Liver (tissue), 9 donors: ENCODE data around the gene PERCC1. TPM values are rescaled to one million over a fixed set of nuclear protein-coding genes. Genes with fewer than 3 reads are reported as not detected.

Experiments
- DNase-seq: peaks from one replicate; pipeline ENCODE4 v3.0.0-alpha.2; 2017; ENCODE audit warnings: low spot score
- H3K27ac ChIP-seq, 2 donors: one replicate each; pipeline ENCODE4 v1.7.0; 2013; ENCODE audit warnings: inconsistent platforms in 2 of 2, low read length in 2 of 2, control low read depth in 1 of 2, low read depth in 1 of 2, mild to moderate bottlenecking in 1 of 2
- H3K27me3 ChIP-seq, 4 donors: one replicate each; pipeline versions ENCODE4 v1.6.1 to v1.7.0; 2013; ENCODE audit warnings: low read length in 3 of 4, inconsistent platforms in 1 of 4, mild to moderate bottlenecking in 1 of 4, moderate library complexity in 1 of 4; ENCODE audit not compliant: control insufficient read depth in 4 of 4, insufficient read depth in 4 of 4
- H3K36me3 ChIP-seq, 4 donors: one replicate each; pipeline versions ENCODE4 v1.6.1 to v1.7.0; 2013; ENCODE audit warnings: low read length in 3 of 4, mild to moderate bottlenecking in 3 of 4, low read depth in 1 of 4, moderate library complexity in 1 of 4; ENCODE audit not compliant: control insufficient read depth in 4 of 4, insufficient read depth in 3 of 4
- H3K4me1 ChIP-seq, 4 donors: one replicate each; pipeline versions ENCODE4 v1.6.1 to v1.7.0; 2013; ENCODE audit warnings: low read length in 3 of 4, mild to moderate bottlenecking in 3 of 4, moderate library complexity in 1 of 4; ENCODE audit not compliant: control insufficient read depth in 4 of 4, insufficient read depth in 4 of 4
- H3K4me3 ChIP-seq, 3 donors: one replicate each; pipeline versions ENCODE4 v1.6.1 to v1.7.0; 2013; ENCODE audit warnings: low read length in 3 of 3, control low read depth in 1 of 3, low read depth in 1 of 3, mild to moderate bottlenecking in 1 of 3
- H3K9ac ChIP-seq, 2 donors: one replicate each; pipeline ENCODE4 v1.7.0; 2013; ENCODE audit warnings: low read length in 2 of 2, mild to moderate bottlenecking in 2 of 2, moderate library complexity in 2 of 2, control low read depth in 1 of 2, low read depth in 1 of 2
- H3K9me3 ChIP-seq, 4 donors: one replicate each; pipeline versions ENCODE4 v1.6.1 to v1.7.0; 2013; ENCODE audit warnings: low read length in 3 of 4; ENCODE audit not compliant: control insufficient read depth in 4 of 4
- EGR1 ChIP-seq, 2 donors: IDR thresholded peaks; 2 replicates each; pipeline ENCODE4 v1.6.1; 2016 to 2018; ENCODE audit warnings: antibody characterized with exemption in 2 of 2, low read depth in 2 of 2
- FOXA1 ChIP-seq: IDR thresholded peaks from 2 replicates; pipeline ENCODE4 v1.6.1; 2016; ENCODE audit warnings: antibody characterized with exemption
- FOXA2 ChIP-seq: IDR thresholded peaks from 2 replicates; pipeline ENCODE4 v1.6.1; 2016; ENCODE audit warnings: antibody characterized with exemption
- GABPA ChIP-seq, 2 donors: IDR thresholded peaks in 1 of 2; conservative IDR thresholded peaks in 1 of 2; 2 replicates each; pipeline ENCODE4 v1.6.1; 2016; ENCODE audit warnings: antibody characterized with exemption in 2 of 2, mild to moderate bottlenecking in 1 of 2, moderate library complexity in 1 of 2
- HNF4A ChIP-seq, 2 donors: conservative IDR thresholded peaks; 2 replicates each; pipeline ENCODE4 v1.6.1; 2016; ENCODE audit warnings: antibody characterized with exemption in 2 of 2, mild to moderate bottlenecking in 2 of 2
- HNF4G ChIP-seq: IDR thresholded peaks from 2 replicates; pipeline ENCODE4 v1.6.1; 2016; ENCODE audit warnings: antibody characterized with exemption
- JUND ChIP-seq, 2 donors: IDR thresholded peaks; 2 replicates each; pipeline ENCODE4 v1.6.1; 2016; ENCODE audit warnings: antibody characterized with exemption in 2 of 2
- RAD21 ChIP-seq, 2 donors: IDR thresholded peaks; 2 replicates each; pipeline ENCODE4 v1.6.1; 2016; ENCODE audit warnings: antibody characterized with exemption in 2 of 2, mild to moderate bottlenecking in 2 of 2
- RXRA ChIP-seq, 2 donors: IDR thresholded peaks; 2 replicates each; pipeline ENCODE4 v1.6.1; 2017 to 2018; ENCODE audit warnings: antibody characterized with exemption in 2 of 2, mild to moderate bottlenecking in 1 of 2
- TAF1 ChIP-seq: conservative IDR thresholded peaks from 2 replicates; pipeline ENCODE4 v1.6.1; 2016; ENCODE audit warnings: antibody characterized with exemption, mild to moderate bottlenecking
- YY1 ChIP-seq: IDR thresholded peaks from 2 replicates; pipeline ENCODE4 v1.6.1; 2016; ENCODE audit warnings: antibody characterized with exemption, mild to moderate bottlenecking
- ZBTB33 ChIP-seq: IDR thresholded peaks from 2 replicates; pipeline ENCODE4 v1.6.1; 2016; ENCODE audit warnings: antibody characterized with exemption
- WGBS: extraction: QIAGEN DNeasy Blood & Tissue Kit; methylation state at CpG from one replicate; pipeline ENCODE4 v1.1.7; 2013; 5-methylcytosine and 5-hydroxymethylcytosine counted together
- polyA plus RNA-seq, 2 donors: library from polyadenylated mRNA; stranded (reverse) in 1 of 2; unstranded in 1 of 2; fragments of 200-250 nt in 1 of 2; fragments of >200 nt in 1 of 2; fragmentation: Nextera tagmentation in 1 of 2; extraction: Ambion mirVana in 1 of 2; gene quantifications; one replicate each; pipeline versions ENCODE4 v1.2.1 to v1.2.3, GENCODE V29; 2013 to 2015
- total RNA-seq, 2 donors: library from RNA; depleted of rRNA; stranded (reverse); fragments of >200 nt; gene quantifications; one replicate each; pipeline ENCODE4 v1.2.3, GENCODE V29; 2014
- TF ChIP-seq, protein P1 (sequence below): fragments of 150-350 bp; IDR thresholded peaks from 2 replicates; pipeline ENCODE4 v1.5.1; 2017; ENCODE audit warnings: improper control_type of control experiment, low read depth, low read length; ENCODE audit not compliant: missing input control
- TF ChIP-seq, protein P2 (sequence below): IDR thresholded peaks from 2 replicates; pipeline ENCODE4 v1.6.1; 2016; ENCODE audit warnings: antibody characterized with exemption
- TF ChIP-seq, protein P3 (sequence below): IDR thresholded peaks from 2 replicates; pipeline ENCODE4 v1.6.1; 2016; ENCODE audit warnings: antibody characterized with exemption
- donor health status: healthy.
- donor health status: healthy.
- donor health status: healthy.
- donor health status: healthy.
- donor health status: healthy.

The PERCC1 gene
- total and polyA plus RNA-seq, 4 donors: 0.50 to 4.7 TPM; not detected in 2

- TF ChIP-seq, protein P1, sequence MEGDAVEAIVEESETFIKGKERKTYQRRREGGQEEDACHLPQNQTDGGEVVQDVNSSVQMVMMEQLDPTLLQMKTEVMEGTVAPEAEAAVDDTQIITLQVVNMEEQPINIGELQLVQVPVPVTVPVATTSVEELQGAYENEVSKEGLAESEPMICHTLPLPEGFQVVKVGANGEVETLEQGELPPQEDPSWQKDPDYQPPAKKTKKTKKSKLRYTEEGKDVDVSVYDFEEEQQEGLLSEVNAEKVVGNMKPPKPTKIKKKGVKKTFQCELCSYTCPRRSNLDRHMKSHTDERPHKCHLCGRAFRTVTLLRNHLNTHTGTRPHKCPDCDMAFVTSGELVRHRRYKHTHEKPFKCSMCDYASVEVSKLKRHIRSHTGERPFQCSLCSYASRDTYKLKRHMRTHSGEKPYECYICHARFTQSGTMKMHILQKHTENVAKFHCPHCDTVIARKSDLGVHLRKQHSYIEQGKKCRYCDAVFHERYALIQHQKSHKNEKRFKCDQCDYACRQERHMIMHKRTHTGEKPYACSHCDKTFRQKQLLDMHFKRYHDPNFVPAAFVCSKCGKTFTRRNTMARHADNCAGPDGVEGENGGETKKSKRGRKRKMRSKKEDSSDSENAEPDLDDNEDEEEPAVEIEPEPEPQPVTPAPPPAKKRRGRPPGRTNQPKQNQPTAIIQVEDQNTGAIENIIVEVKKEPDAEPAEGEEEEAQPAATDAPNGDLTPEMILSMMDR: no peak
- TF ChIP-seq HNF4A (conservative IDR thresholded peaks at IDR 0.05): no peak
- TF ChIP-seq HNF4G: no peak
- TF ChIP-seq RAD21 (IDR thresholded peaks at IDR 0.05): no peak
- no peak for TF ChIP-seq TAF1
- TF ChIP-seq, protein P2, sequence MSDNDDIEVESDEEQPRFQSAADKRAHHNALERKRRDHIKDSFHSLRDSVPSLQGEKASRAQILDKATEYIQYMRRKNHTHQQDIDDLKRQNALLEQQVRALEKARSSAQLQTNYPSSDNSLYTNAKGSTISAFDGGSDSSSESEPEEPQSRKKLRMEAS: no peak
- no peak for TF ChIP-seq GABPA (IDR thresholded peaks at IDR 0.05 in 1 of 2, conservative IDR thresholded peaks at IDR 0.05 in 1 of 2)
- 97% methylated on average over 21 of the region's 21 CpGs for WGBS
- DNase-seq: no peak
These were observed 33.1 kb upstream of the PERCC1 start for GRCh38 chr16:1397779-1398178.

DNA sequence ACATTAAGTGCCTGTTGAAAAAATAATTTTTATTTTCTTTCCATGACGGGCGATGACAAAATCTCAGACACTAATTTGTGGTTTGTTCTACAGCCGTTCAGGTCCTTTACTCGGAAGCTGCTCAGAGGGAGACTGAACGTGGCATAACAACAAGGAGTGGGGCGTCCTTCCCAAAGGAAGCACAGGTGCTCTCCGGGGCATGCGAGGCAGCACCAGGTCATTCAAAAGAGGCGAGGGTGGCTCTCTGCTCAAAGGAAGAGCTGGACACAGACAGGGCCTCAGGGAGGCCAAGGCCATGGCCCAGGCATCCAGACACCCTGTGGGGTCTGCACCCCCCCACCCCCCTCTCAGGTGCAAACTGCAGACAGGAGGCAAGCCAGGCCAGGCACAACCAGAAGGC lies 32.5 kb upstream of the PERCC1 start:
- Histone ChIP-seq H3K27me3 (no peaks in the 10 kb centered on the region), H3K4me3 (no peak overlapping the region), H3K9ac (no peak overlapping the region), H3K4me1 (no peaks in the 10 kb centered on the region), H3K9me3 (no peaks in the 10 kb centered on the region), H3K36me3 (peaks cover 11 to 53% (median 17%) of the 10 kb centered on the region in 4 donors), H3K27ac (no peak overlapping the region)
- no peak for DNase-seq
- WGBS: 96% methylated on average over 9 of the region's 9 CpGs
- TF ChIP-seq EGR1 (IDR thresholded peaks at IDR 0.05; ENCODE audit: low read depth in 2 of 2) (no peak), FOXA1 (no peak), JUND (IDR thresholded peaks at IDR 0.05) (no peak), FOXA2 (no peak), RAD21 (IDR thresholded peaks at IDR 0.05) (no peak), GABPA (IDR thresholded peaks at IDR 0.05 in 1 of 2, conservative IDR thresholded peaks at IDR 0.05 in 1 of 2) (no peak), HNF4G (no peak), ZBTB33 (no peak), HNF4A (conservative IDR thresholded peaks at IDR 0.05) (no peak), YY1 (no peak), TAF1 (no peak), RXRA (IDR thresholded peaks at IDR 0.05) (no peak)
- TF ChIP-seq, protein P3, sequence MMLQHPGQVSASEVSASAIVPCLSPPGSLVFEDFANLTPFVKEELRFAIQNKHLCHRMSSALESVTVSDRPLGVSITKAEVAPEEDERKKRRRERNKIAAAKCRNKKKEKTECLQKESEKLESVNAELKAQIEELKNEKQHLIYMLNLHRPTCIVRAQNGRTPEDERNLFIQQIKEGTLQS: no peak

More at GRCh38 chr16:1397779-1398178, 33.1 kb upstream of the PERCC1 start:
- H3K9me3 ChIP-seq: no peaks in the 10 kb centered on the region
- H3K4me3 ChIP-seq: no peak overlapping the region
- no peaks in the 10 kb centered on the region for H3K27me3 ChIP-seq
- peaks cover 8 to 53% (median 18%) of the 10 kb centered on the region in 4 donors for H3K36me3 ChIP-seq
- no peak overlapping the region for H3K9ac ChIP-seq
- H3K4me1 ChIP-seq: no peaks in the 10 kb centered on the region
- no peak overlapping the region for H3K27ac ChIP-seq
